ENCODE data around the gene UBE2J2. TPM values are rescaled to one million over a fixed set of nuclear protein-coding genes. Genes with fewer than 3 reads are reported as not detected.

Gene UBE2J2
- total RNA-seq, 1 donor from 2014 or later: 56.5 TPM

GRCh38 chr1:1296070-1297061 lies 22.7 kb upstream of the UBE2J2 start:
- DNase-seq (ENCODE audit: low spot score): no peak

GRCh38 chr1:1295154-1295923 lies 21.7 kb upstream of the UBE2J2 start:
- DNase-seq (ENCODE audit: low spot score): no peak

- no peak for DNase-seq (ENCODE audit: low spot score)
Observed at GRCh38 chr1:1294250-1294890, 20.7 kb upstream of the UBE2J2 start.

- DNase-seq (ENCODE audit: low spot score): no peak
Observed at GRCh38 chr1:1293263-1294249, 19.9 kb upstream of the UBE2J2 start.

GRCh38 chr1:1292851-1293250 lies 19.2 kb upstream of the UBE2J2 start:
- DNase-seq (ENCODE audit: low spot score): no peak

GRCh38 chr1:1292442-1292779 lies 18.8 kb upstream of the UBE2J2 start:
- DNase-seq (ENCODE audit: low spot score): no peak

- DNase-seq (ENCODE audit: low spot score): no peak
Observed at GRCh38 chr1:1291548-1292441, 18.1 kb upstream of the UBE2J2 start.

GRCh38 chr1:1291023-1291528 lies 17.4 kb upstream of the UBE2J2 start:
- no peak for DNase-seq (ENCODE audit: low spot score)

GRCh38 chr1:1290238-1290731 lies 16.6 kb upstream of the UBE2J2 start:
- DNase-seq (ENCODE audit: low spot score): no peak

- no peak for DNase-seq (ENCODE audit: low spot score)
Observed at GRCh38 chr1:1287288-1288110, 13.8 kb upstream of the UBE2J2 start.

- no peak for DNase-seq (ENCODE audit: low spot score)
Observed at GRCh38 chr1:1286313-1287261, 12.9 kb upstream of the UBE2J2 start.

GRCh38 chr1:1285611-1286311 lies 12.1 kb upstream of the UBE2J2 start:
- DNase-seq (ENCODE audit: low spot score): no peak

- no peak for DNase-seq (ENCODE audit: low spot score)
Observed at GRCh38 chr1:1285102-1285571, 11.5 kb upstream of the UBE2J2 start.

- DNase-seq (ENCODE audit: low spot score): no peak
Observed at GRCh38 chr1:1284221-1285101, 10.8 kb upstream of the UBE2J2 start.

- no peak for DNase-seq (ENCODE audit: low spot score)
Observed at GRCh38 chr1:1283821-1284220, 10.2 kb upstream of the UBE2J2 start.
